Superior temporal gyrus (tissue), 1 donor: ENCODE measurements around the gene WDTC1.
"Not testable (repeated sequence)": the region's sequence is repeated elsewhere in the genome, so short reads cannot be mapped to it uniquely, and the experiment has no call there.

Source experiments
- DNase-seq: peaks from one replicate; pipeline ENCODE4 v3.0.0-alpha.2; 2016; ENCODE audit errors: extremely low spot score

WDTC1 gene

GRCh38 chr1:27246194-27246593 is 11.8 kb downstream of the WDTC1 start:
- DNase-seq: no peak

- DNase-seq: no peak
Observed at GRCh38 chr1:27253596-27253995, 19.2 kb downstream of the WDTC1 start.

GRCh38 chr1:27255136-27255535 is 20.7 kb downstream of the WDTC1 start:
- DNase-seq: no peak

GRCh38 chr1:27257155-27257554 is 22.7 kb downstream of the WDTC1 start:
- no peak for DNase-seq

GRCh38 chr1:27258598-27258997 is 24.2 kb downstream of the WDTC1 start:
- no peak for DNase-seq

- no peak for DNase-seq
Observed at GRCh38 chr1:27267153-27267552, 32.7 kb downstream of the WDTC1 start.

GRCh38 chr1:27269276-27269675 is 34.8 kb downstream of the WDTC1 start:
- no peak for DNase-seq

GRCh38 chr1:27274204-27274603 is 39.8 kb downstream of the WDTC1 start:
- no peak for DNase-seq

- no peak for DNase-seq
Observed at GRCh38 chr1:27275696-27276095, 41.3 kb downstream of the WDTC1 start.

GRCh38 chr1:27284425-27285273 is 50.2 kb downstream of the WDTC1 start:
- DNase-seq: peak; percentile 94

- no peak for DNase-seq
Observed at GRCh38 chr1:27285274-27285660, 50.8 kb downstream of the WDTC1 start.

GRCh38 chr1:27285821-27286220 is 51.4 kb downstream of the WDTC1 start:
- not testable (repeated sequence) for DNase-seq

GRCh38 chr1:27289125-27289524 is 54.7 kb downstream of the WDTC1 start:
- not testable (repeated sequence) for DNase-seq

GRCh38 chr1:27290581-27290980 is 56.1 kb downstream of the WDTC1 start:
- DNase-seq: no peak

GRCh38 chr1:27292106-27292505 is 57.7 kb downstream of the WDTC1 start:
- DNase-seq: no peak

GRCh38 chr1:27293915-27294314 is 59.5 kb downstream of the WDTC1 start:
- no peak for DNase-seq

- DNase-seq: peak; percentile 79
Observed at GRCh38 chr1:27296773-27297291, 62.4 kb downstream of the WDTC1 start.

- DNase-seq: no peak
Observed at GRCh38 chr1:27297903-27298302, 63.5 kb downstream of the WDTC1 start.

- DNase-seq: no peak
Observed at GRCh38 chr1:27298632-27299384, 64.4 kb downstream of the WDTC1 start.

GRCh38 chr1:27299385-27300271 is 65.2 kb downstream of the WDTC1 start:
- DNase-seq: peak; percentile 44

GRCh38 chr1:27300341-27301051 is 66.1 kb downstream of the WDTC1 start:
- peak; percentile 92 for DNase-seq
